IMR-90 (cell line): ENCODE results near the gene TAS1R1.

Source experiments
- CEBPB ChIP-seq: IDR thresholded peaks from 2 replicates; pipeline ENCODE4 v1.6.1; 2012; ENCODE audit warnings: low read depth, low read length, improper control_type of control experiment
- CHD1 ChIP-seq: IDR thresholded peaks from 2 replicates; pipeline ENCODE4 v1.6.1; 2012; ENCODE audit warnings: low read depth, low read length, improper control_type of control experiment
- CTCF ChIP-seq: conservative IDR thresholded peaks from 2 replicates; pipeline ENCODE4 v1.5.1; 2012; ENCODE audit warnings: mild to moderate bottlenecking, low read depth, low read length, improper control_type of control experiment
- ELK1 ChIP-seq: fragments of 150-350 bp; IDR thresholded peaks from 2 replicates; pipeline ENCODE4 v1.6.1; 2016; ENCODE audit warnings: low read depth, mild to moderate bottlenecking, low read length, moderate library complexity, borderline replicate concordance
- MAZ ChIP-seq: IDR thresholded peaks from 2 replicates; pipeline ENCODE4 v1.6.1; 2012; ENCODE audit warnings: low read depth, mild to moderate bottlenecking, low read length, improper control_type of control experiment, moderate library complexity, borderline replicate concordance
- MXI1 ChIP-seq: IDR thresholded peaks from 2 replicates; pipeline ENCODE4 v1.6.1; 2012; ENCODE audit warnings: low read depth, mild to moderate bottlenecking, low read length, moderate library complexity, borderline replicate concordance
- POLR2A ChIP-seq: IDR thresholded peaks from 2 replicates; pipeline ENCODE4 v1.6.1; 2012; ENCODE audit warnings: mild to moderate bottlenecking, low read depth, low read length
- RAD21 ChIP-seq: IDR thresholded peaks from 2 replicates; pipeline ENCODE4 v1.6.1; 2012; ENCODE audit warnings: low read length, improper control_type of control experiment
- RFX5 ChIP-seq: IDR thresholded peaks from 2 replicates; pipeline ENCODE4 v1.8.0; 2012; ENCODE audit warnings: low read depth, mild to moderate bottlenecking, low read length, moderate library complexity
- SMC3 ChIP-seq: fragments of 150-350 bp; IDR thresholded peaks from 2 replicates; pipeline ENCODE4 v1.6.1; 2016; ENCODE audit warnings: low read depth, mild to moderate bottlenecking, antibody characterized with exemption, low read length, moderate library complexity

GRCh38 chr1:6612641-6613360 lies 57.7 kb downstream of the TAS1R1 start:
- TF ChIP-seq CTCF (0 out of 2 replicates have a peak, but pooled peaks have one; percentile 3), POLR2A (no peak), MAZ (no peak; the same call in none of the 2 replicates), RFX5 (no peak), RAD21 (0 out of 2 replicates have a peak, but pooled peaks have one; percentile 19), SMC3 (no peak), CEBPB (no peak), CHD1 (no peak), MXI1 (peak; percentile 14; the same call in 1 of the 2 replicates), ELK1 (no peak)
